Measurements from ENCODE around the gene PCBP2. TPM values are rescaled to one million over a fixed set of nuclear protein-coding genes. Genes with fewer than 3 reads are reported as not detected.
"Not testable (repeated sequence)": the region's sequence is repeated elsewhere in the genome, so short reads cannot be mapped to it uniquely, and the experiment has no call there.

PCBP2 gene
- 882 TPM for total RNA-seq

GRCh38 chr12:53451661-53452158 lies at the start of gene PCBP2:
TSS of gene PCBP2 (plus strand) at chr12:53452102. CDS start at chr12:53454801, 2,699 bp downstream.
- DNase-seq (ENCODE audit: low read depth in 2 of 3, low spot score in 2 of 3) = peak; percentile 91 to 100 (median 99)

GRCh38 chr12:53402351-53402750 lies 49.6 kb upstream of the PCBP2 start:
- DNase-seq (ENCODE audit: low read depth in 2 of 3, low spot score in 2 of 3) = not testable (repeated sequence)

- no peak for DNase-seq (ENCODE audit: low read depth in 2 of 3, low spot score in 2 of 3)
Measured at GRCh38 chr12:53402871-53403270, 49.0 kb upstream of the PCBP2 start.

GRCh38 chr12:53410951-53411350 lies 41.0 kb upstream of the PCBP2 start:
- DNase-seq (ENCODE audit: low read depth in 2 of 3, low spot score in 2 of 3) = no peak

- DNase-seq (ENCODE audit: low read depth in 2 of 3, low spot score in 2 of 3) = no peak
Measured at GRCh38 chr12:53413485-53414204, 38.3 kb upstream of the PCBP2 start.

GRCh38 chr12:53414756-53415417 lies 37.0 kb upstream of the PCBP2 start:
- DNase-seq (ENCODE audit: low read depth in 2 of 3, low spot score in 2 of 3) = no peak

DNA sequence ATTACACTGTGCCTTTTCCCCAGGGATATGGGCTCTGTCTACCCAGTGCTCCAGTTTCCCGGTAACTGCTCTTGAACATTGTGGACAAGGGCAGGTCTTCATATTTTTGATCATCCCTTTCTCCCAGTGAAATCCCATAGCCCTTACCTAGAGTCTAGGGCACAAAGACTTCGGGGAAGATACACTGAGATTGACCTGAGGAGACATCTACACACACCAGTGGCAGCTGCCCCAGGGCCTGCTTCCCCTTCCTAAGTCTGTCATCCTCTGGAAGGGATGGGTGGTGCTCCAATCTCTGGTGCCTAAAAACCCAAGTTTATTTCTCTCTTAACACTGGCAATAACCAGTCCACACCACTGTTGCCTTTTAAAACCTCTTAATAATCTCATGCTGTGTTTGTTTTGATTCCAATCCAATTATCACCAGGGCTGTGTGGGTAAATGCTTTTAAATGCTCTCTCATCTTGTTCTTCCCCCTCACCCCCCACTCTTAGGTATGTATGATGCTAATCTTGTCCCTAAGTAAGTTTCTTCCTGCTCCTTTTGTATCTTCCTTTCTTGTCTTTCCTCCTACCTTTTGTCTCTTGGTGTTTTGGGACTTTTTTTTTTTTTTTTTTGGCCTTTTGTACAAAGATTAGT lies 36.0 kb upstream of the PCBP2 start:
- not testable (repeated sequence) for DNase-seq (ENCODE audit: low read depth in 2 of 3, low spot score in 2 of 3)

DNA sequence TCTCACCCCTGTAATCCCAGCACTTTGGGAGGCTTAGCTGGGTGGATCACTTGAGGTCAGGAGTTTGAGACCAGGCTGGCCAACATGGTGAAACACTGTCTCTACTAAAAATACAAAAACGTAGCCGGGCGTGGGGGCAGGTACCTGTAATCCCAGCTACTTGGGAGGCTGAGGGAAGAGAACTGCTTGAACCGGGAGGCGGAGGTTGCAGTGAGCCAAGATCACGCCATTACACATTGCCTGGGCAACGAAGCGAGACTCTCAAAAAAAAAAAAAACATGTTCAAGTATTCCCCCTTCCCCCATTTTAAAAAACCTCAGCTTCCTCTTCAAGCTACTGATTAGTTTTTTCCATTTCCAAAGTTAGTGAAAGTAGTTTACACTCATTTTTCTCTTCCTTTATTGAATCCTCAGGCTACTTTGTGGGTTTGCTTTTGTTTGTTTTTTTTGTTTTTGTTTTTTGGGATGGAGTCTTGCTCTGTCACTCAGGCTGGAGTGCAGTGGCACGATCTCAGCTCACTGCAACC lies 34.5 kb upstream of the PCBP2 start:
- DNase-seq (ENCODE audit: low read depth in 2 of 3, low spot score in 2 of 3) = peak in 2 of 3 donors; percentile 69 to 87

DNA sequence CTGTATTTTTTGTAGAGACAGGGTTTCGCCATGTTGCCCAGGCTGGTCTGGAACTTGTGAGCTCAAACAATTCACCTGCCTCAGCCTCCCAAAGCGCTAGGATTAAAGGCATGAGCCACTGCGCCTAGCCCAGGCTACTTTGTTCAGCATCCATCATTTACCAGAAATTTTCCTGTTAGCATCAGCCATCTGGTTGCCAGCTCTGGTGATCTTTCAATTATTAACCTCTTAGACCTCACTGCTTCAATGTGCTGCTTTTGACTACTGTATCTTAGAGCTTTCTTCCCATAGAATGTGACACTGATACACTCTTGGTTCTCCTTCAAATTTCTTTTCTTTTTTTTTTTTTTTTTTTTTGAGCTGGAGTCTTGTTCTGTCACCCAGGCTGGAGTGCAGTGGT lies 33.7 kb upstream of the PCBP2 start:
- DNase-seq (ENCODE audit: low read depth in 2 of 3, low spot score in 2 of 3) = no peak

DNA sequence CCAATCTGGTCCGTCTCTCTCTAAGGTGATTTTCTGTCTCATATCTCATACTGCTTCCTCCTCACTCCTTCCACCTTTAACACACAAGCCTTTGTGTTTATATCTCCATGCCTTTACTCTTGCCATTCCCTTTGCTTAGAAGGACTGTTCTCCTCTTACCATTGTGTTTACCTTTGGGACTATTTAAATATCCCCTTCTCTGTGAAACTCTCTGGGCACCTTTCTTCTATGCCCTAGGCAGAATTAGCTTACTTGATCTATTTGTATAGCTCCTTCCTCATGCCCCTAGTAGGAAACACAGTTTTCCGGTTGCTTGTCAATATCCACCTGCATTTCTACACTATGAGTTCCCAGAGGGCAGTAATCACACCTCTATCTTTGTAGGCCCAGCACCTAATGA lies 32.1 kb upstream of the PCBP2 start:
- no peak for DNase-seq (ENCODE audit: low read depth in 2 of 3, low spot score in 2 of 3)

DNA sequence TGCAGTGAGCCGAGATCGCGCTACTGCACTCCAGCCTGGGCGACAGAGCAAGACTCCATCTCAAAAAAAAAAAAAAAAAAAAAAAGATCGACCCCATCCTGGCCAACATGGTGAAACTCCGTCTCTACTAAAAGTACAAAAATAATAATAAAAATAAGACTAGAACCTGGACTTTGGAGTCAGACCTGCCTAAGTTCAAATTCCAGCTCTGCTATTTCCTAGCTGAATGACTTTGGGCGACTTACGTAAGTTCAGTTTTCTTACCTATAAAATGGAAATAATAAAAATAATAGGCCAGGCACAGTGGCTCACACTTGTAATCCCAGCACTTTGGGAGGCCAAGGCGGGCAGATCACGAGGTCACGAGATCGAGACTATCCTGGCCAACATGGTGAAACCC lies 29.7 kb upstream of the PCBP2 start:
- not testable (repeated sequence) for DNase-seq (ENCODE audit: low read depth in 2 of 3, low spot score in 2 of 3)

DNA sequence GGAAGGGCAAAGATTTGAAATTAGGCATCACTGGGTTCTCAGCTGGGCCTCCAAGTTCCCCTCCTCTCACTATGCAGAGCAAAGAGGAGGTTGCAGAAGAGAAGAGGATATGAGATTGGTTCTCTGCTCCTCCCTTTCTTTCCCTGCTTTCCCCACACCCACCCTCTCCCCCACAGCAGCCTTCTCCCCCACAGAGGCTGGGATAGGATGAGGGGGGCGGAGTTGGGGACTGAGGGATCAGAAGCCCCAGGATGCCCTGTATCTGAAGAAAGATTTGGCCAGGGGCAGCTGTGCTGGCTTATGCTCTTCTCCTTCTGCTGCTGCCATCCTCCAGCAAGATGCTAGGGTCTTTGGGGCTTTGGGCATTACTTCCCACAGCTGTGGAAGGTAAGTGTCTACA lies 28.3 kb upstream of the PCBP2 start, which contains the start of gene AMHR2:
TSS of gene AMHR2 (plus strand) at position 259 of the 400 bp plus-strand sequence. CDS start at position 339, 80 bp downstream.
- DNase-seq (ENCODE audit: low read depth in 2 of 3, low spot score in 2 of 3) = no peak

GRCh38 chr12:53424626-53425514 lies 27.0 kb upstream of the PCBP2 start:
- DNase-seq (ENCODE audit: low read depth in 2 of 3, low spot score in 2 of 3) = peak in 1 of 3 donors; percentile 16

- DNase-seq (ENCODE audit: low read depth in 2 of 3, low spot score in 2 of 3) = no peak
Measured at GRCh38 chr12:53425515-53426150, 26.3 kb upstream of the PCBP2 start.

DNA sequence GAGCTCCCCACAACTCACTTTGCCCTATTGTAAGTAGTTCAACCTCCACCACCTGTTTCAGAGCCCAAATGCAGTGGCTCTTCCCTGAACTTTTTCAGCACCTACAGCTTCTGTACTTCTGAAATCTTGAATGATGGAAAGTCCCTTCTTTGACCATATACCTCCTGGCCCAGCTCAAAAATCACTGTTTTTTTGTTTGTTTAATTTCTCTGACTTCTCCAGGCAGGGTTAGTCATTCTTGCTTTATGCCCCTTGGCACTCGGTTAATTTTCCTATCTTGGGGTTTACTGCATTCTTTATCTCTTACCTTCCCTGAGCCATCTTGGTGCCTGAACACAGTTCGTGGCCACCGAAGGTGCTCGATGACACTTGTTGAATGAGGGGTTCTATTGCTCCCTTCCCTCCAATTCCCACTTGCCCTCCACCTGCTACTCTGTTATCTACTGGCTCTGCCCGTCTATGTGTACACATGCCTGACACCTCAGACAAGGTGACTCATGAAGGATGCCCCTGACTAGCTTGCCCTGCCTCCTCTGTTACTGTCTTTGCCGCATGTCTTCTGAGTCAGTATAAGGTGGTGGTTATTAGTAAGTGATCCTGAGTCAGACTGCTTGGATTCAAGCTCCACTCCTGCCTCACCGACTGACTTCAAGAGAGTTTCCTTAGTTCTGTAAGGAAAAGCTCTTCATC lies 23.9 kb upstream of the PCBP2 start:
- DNase-seq (ENCODE audit: low read depth in 2 of 3, low spot score in 2 of 3) = no peak

DNA sequence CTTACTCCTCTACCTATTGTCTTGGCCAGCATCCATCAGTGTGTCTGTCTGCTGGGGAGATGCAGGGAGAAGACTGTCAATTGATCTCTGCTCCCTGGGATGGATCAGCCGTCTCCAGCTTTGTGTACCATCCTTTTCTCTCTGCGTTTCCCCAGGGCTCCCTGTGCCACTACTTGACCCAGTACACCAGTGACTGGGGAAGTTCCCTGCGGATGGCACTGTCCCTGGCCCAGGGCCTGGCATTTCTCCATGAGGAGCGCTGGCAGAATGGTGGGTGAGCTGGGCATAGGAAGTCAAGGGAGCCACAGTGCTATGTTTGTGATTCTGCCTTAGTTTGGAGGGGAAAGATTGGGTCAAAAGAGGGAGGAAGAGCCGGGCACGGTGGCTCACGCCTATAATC lies 23.2 kb upstream of the PCBP2 start:
- DNase-seq (ENCODE audit: low read depth in 2 of 3, low spot score in 2 of 3) = no peak

DNA sequence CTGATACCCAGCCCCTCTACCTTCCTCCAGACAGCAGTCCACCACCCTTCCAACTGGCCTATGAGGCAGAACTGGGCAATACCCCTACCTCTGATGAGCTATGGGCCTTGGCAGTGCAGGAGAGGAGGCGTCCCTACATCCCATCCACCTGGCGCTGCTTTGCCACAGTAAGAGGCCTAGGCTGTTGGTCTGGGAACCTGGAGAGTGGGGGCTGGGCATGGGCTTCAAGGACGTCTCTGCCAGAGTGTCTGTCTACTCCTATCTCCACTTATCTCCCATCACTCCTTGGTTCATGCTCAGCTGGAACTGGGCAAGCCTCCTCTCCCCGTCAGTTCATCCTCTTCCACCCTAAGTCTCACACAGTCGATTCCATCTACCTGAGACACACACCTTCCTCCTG lies 21.8 kb upstream of the PCBP2 start:
- DNase-seq (ENCODE audit: low read depth in 2 of 3, low spot score in 2 of 3) = no peak

GRCh38 chr12:53431187-53431586 lies 20.7 kb upstream of the PCBP2 start:
- DNase-seq (ENCODE audit: low read depth in 2 of 3, low spot score in 2 of 3) = no peak

DNA sequence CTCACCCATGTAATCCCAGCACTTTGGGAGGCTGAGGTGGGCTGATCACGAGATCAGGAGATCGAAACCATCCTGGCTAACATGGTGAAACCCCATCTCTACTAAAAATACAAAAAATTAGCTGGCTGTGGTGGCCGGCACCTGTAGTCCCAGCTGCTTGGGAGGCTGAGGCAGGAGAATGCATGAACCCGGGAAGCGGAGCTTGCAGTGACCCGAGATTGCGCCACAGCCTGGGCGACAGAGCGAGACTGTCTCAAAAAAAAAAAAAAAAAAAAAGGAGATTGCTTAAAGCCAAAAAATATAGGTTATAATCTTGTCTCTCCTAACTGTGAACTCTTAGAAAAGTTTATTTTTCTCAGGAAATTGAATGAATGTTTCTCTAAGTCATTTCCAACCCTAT lies 16.6 kb upstream of the PCBP2 start:
- DNase-seq (ENCODE audit: low read depth in 2 of 3, low spot score in 2 of 3) = not testable (repeated sequence)

Measured in hematopoietic multipotent progenitor cell (in vitro differentiated cells).